T-cell (primary cell): ENCODE results near the gene CXCL8. TPM values are rescaled to one million over a fixed set of nuclear protein-coding genes. Genes with fewer than 3 reads are reported as not detected.

Experiments used
- ATAC-seq, 4 experiments: fragments of 200-7000 bp in 3 of 4; fragments of 150-1000 bp in 1 of 4; cut with Tn5 transposase; replicated peaks in 1 of 4; 1 replicate in 3 of 4; 2 replicates in 1 of 4; pipeline ENCODE4 v1.10.0; 2021; ENCODE audit warnings: moderate library complexity in 3 of 4, mild to moderate bottlenecking in 2 of 4, moderate number of reproducible peaks in 1 of 4
- CTCF ChIA-PET, 2 donors: fragments of 300-600 bp; sonication (Branson Sonifier 250); formaldehyde crosslinking; loops; one replicate each; lab custom pipeline; 2022; ENCODE audit warnings: antibody characterized with exemption in 2 of 2; lab: Charles Lee
- POLR2A ChIA-PET, 2 donors: fragments of 300-600 bp; sonication (Branson Sonifier 250); formaldehyde crosslinking; loops; one replicate each; lab custom pipeline; 2022; ENCODE audit warnings: antibody characterized with exemption in 2 of 2; lab: Charles Lee
- DNase-seq, 35 experiments: peaks; one replicate each; pipeline versions ENCODE4 v3.0.0 to v3.0.0-alpha.2; 2013 to 2023
- H3K27ac ChIP-seq: one replicate; pipeline ENCODE4 v1.5.1; 2013; ENCODE audit warnings: low read length
- H3K27me3 ChIP-seq, 2 experiments: replicated peaks in 1 of 2; 1 replicate in 1 of 2; 2 replicates in 1 of 2; pipeline versions ENCODE4 v1.6.1 to v1.7.0; 2013; ENCODE audit warnings: low read length in 1 of 2, mixed read lengths in 1 of 2; ENCODE audit not compliant: control insufficient read depth in 2 of 2, insufficient read depth in 2 of 2; ENCODE audit errors: extremely low read depth in 1 of 2
- H3K36me3 ChIP-seq, 2 donors: 1 replicate in 1 of 2; 2 replicates in 1 of 2; pipeline versions ENCODE4 v1.6.1 to v1.7.0; 2013; ENCODE audit warnings: low read length in 1 of 2; ENCODE audit not compliant: control insufficient read depth in 2 of 2, insufficient read depth in 1 of 2; ENCODE audit errors: extremely low read depth in 1 of 2
- H3K4me1 ChIP-seq, 2 experiments: 1 replicate in 1 of 2; 2 replicates in 1 of 2; pipeline versions ENCODE4 v1.6.1 to v1.7.0; 2013; ENCODE audit warnings: low read length in 2 of 2, mixed read lengths in 1 of 2; ENCODE audit not compliant: insufficient read depth in 2 of 2, control insufficient read depth in 1 of 2; ENCODE audit errors: extremely low read depth in 1 of 2
- H3K4me3 ChIP-seq, 2 donors: 1 replicate in 1 of 2; 2 replicates in 1 of 2; pipeline versions ENCODE4 v1.5.1 to v1.7.0; 2013; ENCODE audit warnings: mild to moderate bottlenecking in 2 of 2, low read length in 1 of 2, moderate library complexity in 1 of 2; ENCODE audit not compliant: control insufficient read depth in 1 of 2; ENCODE audit errors: extremely low read depth in 1 of 2
- H3K9me3 ChIP-seq: 2 replicates; pipeline ENCODE4 v1.7.0; 2013
- H3K27ac Mint-ChIP-seq, 2 donors: one replicate each; pipeline ENCODE4 v1.8.0; 2020 to 2021; ENCODE audit warnings: mild to moderate bottlenecking in 2 of 2, mixed read lengths in 2 of 2
- H3K27me3 Mint-ChIP-seq, 2 donors: one replicate each; pipeline ENCODE4 v1.8.0; 2021 to 2022; ENCODE audit warnings: mixed read lengths in 2 of 2
- H3K36me3 Mint-ChIP-seq: one replicate; pipeline ENCODE4 v1.8.0; 2021; ENCODE audit warnings: mixed read lengths
- H3K4me1 Mint-ChIP-seq, 3 donors: one replicate each; pipeline ENCODE4 v1.8.0; 2020 to 2022; ENCODE audit warnings: mixed read lengths in 3 of 3, mild to moderate bottlenecking in 1 of 3
- H3K4me3 Mint-ChIP-seq, 3 donors: one replicate each; pipeline ENCODE4 v1.8.0; 2020 to 2022; ENCODE audit warnings: mild to moderate bottlenecking in 3 of 3, mixed read lengths in 3 of 3, moderate library complexity in 3 of 3
- H3K9me3 Mint-ChIP-seq, 3 donors: one replicate each; pipeline ENCODE4 v1.8.0; 2020 to 2022; ENCODE audit warnings: mixed read lengths in 3 of 3
- WGBS: methylation state at CpG from one replicate; pipeline ENCODE4 v1.1.5; 2013; ENCODE audit warnings: missing lambda C conversion rate; ENCODE audit not compliant: insufficient coverage; 5-methylcytosine and 5-hydroxymethylcytosine counted together
- total RNA-seq, 35 experiments: library from RNA in 6 of 35; stranded (reverse) in 6 of 35; fragments of 120-200 nt in 1 of 35; gene quantifications; one replicate each; pipeline versions ENCODE4 v1.2.1 to v1.2.4 and lab custom pipeline; 2013 to 2026

Gene CXCL8
- total RNA-seq, 5 donors from 2014 or later (not counting 1 experiment from before 2014, with no cell fraction given): 0.39 to 1.4 (median 0.67) TPM

- ATAC-seq: no peak
- Histone ChIP-seq H3K9me3 (no peaks in the 10 kb centered on the region), H3K27me3 (no peaks in the 10 kb centered on the region), H3K36me3 (no peaks in the 10 kb centered on the region), H3K4me3 (no peak overlapping the region), H3K27ac (no peak overlapping the region), H3K4me1 (no peaks in the 10 kb centered on the region)
- peaks cover 0 to 2% (median 0%) of the 10 kb centered on the region in 3 donors for H3K9me3 Mint-ChIP-seq
- peaks cover 0 to under 1% (median 0%) of the 10 kb centered on the region in 3 donors for H3K4me1 Mint-ChIP-seq
- WGBS: 79% methylated on average over 2 of the region's 2 CpGs
- ChIA-PET POLR2A (no interaction called here), CTCF (no interaction called here)
- no peaks in the 10 kb centered on the region for H3K36me3 Mint-ChIP-seq
- H3K27ac Mint-ChIP-seq: no peak overlapping the region
- peaks cover 0 to 2% of the 10 kb centered on the region in 2 donors for H3K27me3 Mint-ChIP-seq
- no peak for DNase-seq
- no peak overlapping the region for H3K4me3 Mint-ChIP-seq
Measured at GRCh38 chr4:73734530-73735001, 5.8 kb upstream of the CXCL8 start.

- Mint-ChIP-seq H3K9me3 (peaks cover 0 to 4% (median 0%) of the 10 kb centered on the region in 3 donors), H3K27me3 (peaks cover 0 to 4% of the 10 kb centered on the region in 2 donors), H3K36me3 (no peaks in the 10 kb centered on the region), H3K27ac (no peak overlapping the region), H3K4me3 (no peak overlapping the region), H3K4me1 (peaks cover 0 to 4% (median 0%) of the 10 kb centered on the region in 3 donors)
- POLR2A ChIA-PET: no interaction called here
- Histone ChIP-seq H3K4me1 (no peaks in the 10 kb centered on the region), H3K27ac (no peak overlapping the region), H3K36me3 (no peaks in the 10 kb centered on the region), H3K4me3 (no peak overlapping the region), H3K9me3 (no peaks in the 10 kb centered on the region), H3K27me3 (no peaks in the 10 kb centered on the region)
- WGBS: no CpG with 5 or more reads among the region's 3 CpGs
- ATAC-seq (no peak), DNase-seq (no peak)
- CTCF ChIA-PET: no interaction called here
Measured at GRCh38 chr4:73735231-73735630, 5.1 kb upstream of the CXCL8 start.

- peaks cover 0 to 4% (median 0%) of the 10 kb centered on the region in 3 donors for H3K4me1 Mint-ChIP-seq
Measured at GRCh38 chr4:73741031-73741749, 821 bp downstream of the CXCL8 start.

GRCh38 chr4:73741750-73742489, 1.6 kb downstream of the CXCL8 start:
- Mint-ChIP-seq H3K9me3 (peaks cover 0 to 4% (median 4%) of the 10 kb centered on the region in 3 donors), H3K27me3 (peaks cover 0 to 4% of the 10 kb centered on the region in 2 donors), H3K36me3 (no peaks in the 10 kb centered on the region), H3K27ac (no peak overlapping the region), H3K4me3 (no peak overlapping the region), H3K4me1 (peaks cover 0 to 4% (median 0%) of the 10 kb centered on the region in 3 donors)
- Histone ChIP-seq H3K27ac (no peak overlapping the region), H3K9me3 (no peaks in the 10 kb centered on the region), H3K36me3 (no peaks in the 10 kb centered on the region), H3K4me3 (no peak overlapping the region), H3K27me3 (no peaks in the 10 kb centered on the region), H3K4me1 (peaks cover 0 to 2% of the 10 kb centered on the region in 2 experiments)
- CTCF ChIA-PET: interaction anchor here in 1 of 2 donors (0.6 kb wide), 1 partner anchor 92 kb away, joined by 3 read pairs; no protein-coding TSS in a partner anchor
- DNase-seq: no peak
- POLR2A ChIA-PET: interaction anchor here in 1 of 2 donors (0.6 kb wide), 1 partner anchor 12 kb away, joined by 3 read pairs; no protein-coding TSS in a partner anchor
- no peak for ATAC-seq
- WGBS: no CpG with 5 or more reads among the region's 1 CpG

More at GRCh38 chr4:73741031-73741749, 821 bp downstream of the CXCL8 start:
- CTCF ChIA-PET: no interaction called here
- no peak overlapping the region for H3K27ac ChIP-seq
- no CpG with 5 or more reads among the region's 2 CpGs for WGBS
- DNase-seq: no peak
- no peak overlapping the region for H3K4me3 Mint-ChIP-seq
- peaks cover 0 to 4% of the 10 kb centered on the region in 2 donors for H3K27me3 Mint-ChIP-seq
- POLR2A ChIA-PET: no interaction called here
- ATAC-seq: no peak
- no peaks in the 10 kb centered on the region for H3K36me3 ChIP-seq
- no peaks in the 10 kb centered on the region for H3K27me3 ChIP-seq
- H3K36me3 Mint-ChIP-seq: no peaks in the 10 kb centered on the region
- no peak overlapping the region for H3K4me3 ChIP-seq
- H3K4me1 ChIP-seq: peaks cover 0 to 2% of the 10 kb centered on the region in 2 experiments
- H3K9me3 Mint-ChIP-seq: peaks cover 0 to 4% (median 4%) of the 10 kb centered on the region in 3 donors
- no peak overlapping the region for H3K27ac Mint-ChIP-seq
- H3K9me3 ChIP-seq: no peaks in the 10 kb centered on the region

- ChIA-PET POLR2A (interaction anchor here in 1 of 2 donors (0.6 kb wide), 1 partner anchor 11 kb away, joined by 3 read pairs; no protein-coding TSS in a partner anchor), CTCF (interaction anchor here in 1 of 2 donors (0.6 kb wide), 1 partner anchor 92 kb away, joined by 3 read pairs; no protein-coding TSS in a partner anchor)
- H3K9me3 Mint-ChIP-seq: peaks cover 0 to 4% (median 4%) of the 10 kb centered on the region in 3 donors
Measured at GRCh38 chr4:73742490-73743160, 2.3 kb downstream of the CXCL8 start.

GRCh38 chr4:73743281-73743680, 2.9 kb downstream of the CXCL8 start:
- no peak for DNase-seq
- ChIA-PET POLR2A (no interaction called here), CTCF (no interaction called here)
- no peak overlapping the region for H3K27ac ChIP-seq
- no peak overlapping the region for H3K4me3 ChIP-seq
- no peak for ATAC-seq
- no peak overlapping the region for H3K27ac Mint-ChIP-seq
- peaks cover 0 to 4% (median 0%) of the 10 kb centered on the region in 3 donors for H3K4me1 Mint-ChIP-seq
- no peaks in the 10 kb centered on the region for H3K36me3 ChIP-seq
- H3K9me3 Mint-ChIP-seq: peaks cover 0 to 4% (median 4%) of the 10 kb centered on the region in 3 donors
- peaks cover 0 to 2% of the 10 kb centered on the region in 2 experiments for H3K4me1 ChIP-seq
- no peak overlapping the region for H3K4me3 Mint-ChIP-seq
- no CpG with 5 or more reads among the region's 1 CpG for WGBS
- no peaks in the 10 kb centered on the region for H3K9me3 ChIP-seq
- H3K36me3 Mint-ChIP-seq: no peaks in the 10 kb centered on the region
- H3K27me3 ChIP-seq: no peaks in the 10 kb centered on the region
- H3K27me3 Mint-ChIP-seq: peaks cover 0 to 4% of the 10 kb centered on the region in 2 donors

More at GRCh38 chr4:73742490-73743160, 2.3 kb downstream of the CXCL8 start:
- no peak overlapping the region for H3K4me3 Mint-ChIP-seq
- no peaks in the 10 kb centered on the region for H3K36me3 ChIP-seq
- no peak overlapping the region for H3K27ac Mint-ChIP-seq
- peaks cover 0 to 4% (median 0%) of the 10 kb centered on the region in 3 donors for H3K4me1 Mint-ChIP-seq
- ATAC-seq (no peak), DNase-seq (no peak)
- no peaks in the 10 kb centered on the region for H3K9me3 ChIP-seq
- peaks cover 0 to 2% of the 10 kb centered on the region in 2 experiments for H3K4me1 ChIP-seq
- 72% methylated on average over 2 of the region's 2 CpGs for WGBS
- H3K27me3 Mint-ChIP-seq: peaks cover 0 to 4% of the 10 kb centered on the region in 2 donors
- H3K27me3 ChIP-seq: no peaks in the 10 kb centered on the region
- H3K27ac ChIP-seq: no peak overlapping the region
- H3K4me3 ChIP-seq: no peak overlapping the region
- H3K36me3 Mint-ChIP-seq: no peaks in the 10 kb centered on the region
